ENCODE measurements around the gene FAM200C. TPM values are rescaled to one million over a fixed set of nuclear protein-coding genes. Genes with fewer than 3 reads are reported as not detected.

FAM200C gene
- polyA plus RNA-seq, 12 donors = 6.1 to 16.3 (median 10.8) TPM; not detected in 1

DNA sequence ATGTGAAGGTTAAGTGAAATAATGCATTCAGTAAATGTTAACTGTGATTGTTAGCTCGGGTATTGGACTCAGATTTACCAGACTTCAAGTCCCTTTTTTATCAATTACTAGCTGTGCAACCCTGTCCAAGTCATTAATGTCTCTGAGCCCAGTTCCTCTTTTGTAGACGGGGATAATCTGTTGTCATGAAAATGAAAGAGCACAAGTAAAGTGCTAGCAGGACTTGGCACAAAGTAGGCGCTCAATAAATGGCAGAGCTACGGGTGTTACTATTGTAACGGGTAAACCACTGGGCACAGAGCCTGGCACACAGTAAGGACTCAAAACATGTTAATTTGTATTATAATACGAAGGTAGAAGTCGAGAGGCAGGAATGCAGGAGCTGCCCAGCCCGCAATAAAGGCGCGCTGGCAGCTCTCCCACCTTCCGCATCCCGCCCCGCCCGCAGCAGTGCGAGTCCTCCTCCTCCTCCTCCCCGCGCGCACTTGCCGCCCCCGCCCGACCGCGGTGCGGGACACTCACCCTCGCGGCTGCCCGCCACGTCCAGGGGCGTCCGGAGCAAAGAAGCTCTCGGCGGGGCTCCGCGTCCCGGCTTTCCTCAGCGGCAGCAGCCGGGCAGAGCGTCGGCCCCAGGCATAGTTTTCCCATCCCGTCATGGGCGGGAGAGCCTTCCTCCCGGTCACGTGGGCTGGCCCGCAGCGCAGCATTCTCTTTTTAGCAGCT lies 29.7 kb downstream of the FAM200C start, which contains the start of gene C1QTNF2:
TSS of gene C1QTNF2 (minus strand) at position 637 of the 723 bp plus-strand sequence. CDS start 15,615 bp downstream, outside the sequence.
- DNase-seq = peak; percentile 90

DNA sequence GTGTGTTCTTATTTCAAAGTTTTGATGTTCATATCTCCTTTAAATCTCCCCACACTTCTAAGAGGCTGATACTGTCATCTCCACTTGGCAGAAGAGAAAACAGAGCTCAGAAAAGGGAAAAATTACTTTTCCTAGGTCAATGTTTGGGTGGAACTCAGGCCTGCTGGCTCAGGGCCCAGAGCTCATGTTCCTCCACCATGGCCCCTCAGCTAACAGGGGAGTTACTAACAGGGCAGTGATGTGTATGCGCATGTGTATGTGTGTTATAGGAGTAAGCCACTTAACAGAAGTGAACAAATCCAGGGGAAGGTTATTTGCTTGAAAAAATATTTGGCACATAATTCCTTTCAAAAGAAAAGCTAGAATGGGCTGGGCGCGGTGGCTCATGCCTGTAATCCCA lies 32.0 kb downstream of the FAM200C start:
- DNase-seq = no peak

DNA sequence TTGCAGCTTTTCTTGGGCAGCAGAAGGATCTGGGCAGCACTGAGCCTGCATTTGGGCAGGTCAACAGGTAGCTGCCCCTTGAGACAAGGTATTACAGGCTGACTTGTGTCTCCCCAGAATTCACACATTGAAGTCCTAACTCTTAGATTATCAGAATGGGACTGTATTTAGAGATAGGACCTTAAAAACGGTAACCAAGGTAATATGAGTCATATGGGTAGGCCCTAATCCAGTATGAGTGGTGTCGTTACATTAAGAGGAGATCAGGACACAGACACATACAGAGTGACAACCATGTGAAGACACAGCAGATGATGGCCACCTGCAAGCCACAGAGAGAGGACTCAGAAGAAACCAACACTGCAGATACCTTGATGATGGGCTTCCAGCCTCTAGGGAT lies 32.6 kb downstream of the FAM200C start:
- DNase-seq = no peak

DNA sequence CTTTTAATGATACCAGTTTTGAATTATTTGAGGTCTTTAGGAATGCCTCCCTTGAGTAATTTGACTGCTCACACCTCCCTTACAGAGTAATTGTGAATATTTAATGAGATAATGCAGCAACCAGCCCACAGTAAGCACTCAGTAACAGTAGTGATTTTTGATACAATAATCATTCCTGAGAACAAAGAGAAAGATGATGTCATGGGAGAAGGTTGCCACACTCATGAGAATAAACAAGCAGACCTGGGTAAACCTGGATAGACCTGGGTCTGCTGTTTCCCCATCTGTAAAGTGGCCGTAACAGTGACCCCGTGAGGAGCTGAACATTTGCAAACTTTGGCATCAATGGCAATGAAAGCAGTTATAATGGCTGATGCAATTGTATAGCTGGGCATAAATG lies 33.6 kb downstream of the FAM200C start:
- DNase-seq = no peak

DNA sequence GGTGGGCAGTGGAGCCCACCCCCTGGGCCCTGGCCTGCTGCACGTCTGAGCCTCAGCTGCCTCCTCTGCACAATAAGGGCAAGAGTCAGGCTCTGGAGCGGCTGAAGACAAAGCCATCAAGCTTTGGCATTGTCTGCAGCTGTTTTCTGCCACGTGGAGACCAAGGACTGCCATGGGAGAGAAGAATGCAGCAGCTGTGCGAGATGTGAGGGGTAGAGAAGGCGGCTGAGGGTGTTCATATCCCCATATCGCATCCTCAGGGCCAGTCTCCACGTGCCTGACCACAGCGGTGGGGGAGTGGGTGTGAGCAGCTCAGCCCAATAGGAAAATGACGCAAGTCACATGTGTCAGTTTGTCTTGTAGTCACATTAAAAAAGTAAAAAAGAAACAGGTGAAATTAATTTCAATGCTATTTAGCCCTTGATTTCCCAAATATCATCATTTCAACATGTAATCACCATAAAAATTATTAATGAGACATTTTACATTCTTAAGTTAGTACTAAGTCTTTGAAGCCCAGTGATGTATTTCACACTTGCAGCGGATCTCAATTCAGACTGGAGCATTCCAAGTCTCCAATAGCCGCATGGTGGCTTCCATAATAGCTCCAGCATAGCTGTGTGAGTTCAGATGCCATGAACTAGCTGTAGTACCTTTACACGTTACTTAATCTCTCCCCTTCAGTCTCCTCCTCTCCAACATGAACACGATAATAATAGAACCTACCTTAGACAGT lies 36.0 kb downstream of the FAM200C start:
- no peak for DNase-seq

DNA sequence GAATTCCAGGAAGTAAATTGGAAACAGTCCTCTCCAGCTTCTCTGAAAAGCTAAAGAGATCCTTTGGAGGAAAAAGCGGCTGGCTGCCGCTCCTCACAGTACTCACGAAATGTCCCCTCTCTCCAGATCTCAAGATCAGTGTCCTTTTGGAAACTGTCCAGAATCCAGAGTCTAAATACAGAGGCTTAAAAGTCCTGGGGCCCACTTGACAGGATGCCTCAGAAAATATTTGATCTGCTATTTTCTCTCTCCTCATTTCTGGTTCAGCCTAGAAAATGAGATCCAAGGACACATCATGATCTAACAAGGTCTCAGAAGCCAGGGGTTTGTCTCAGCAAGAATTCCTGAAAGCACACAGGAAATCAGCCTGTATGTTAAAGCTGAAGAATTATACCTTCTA lies 36.6 kb downstream of the FAM200C start:
- DNase-seq = peak; percentile 83

DNA sequence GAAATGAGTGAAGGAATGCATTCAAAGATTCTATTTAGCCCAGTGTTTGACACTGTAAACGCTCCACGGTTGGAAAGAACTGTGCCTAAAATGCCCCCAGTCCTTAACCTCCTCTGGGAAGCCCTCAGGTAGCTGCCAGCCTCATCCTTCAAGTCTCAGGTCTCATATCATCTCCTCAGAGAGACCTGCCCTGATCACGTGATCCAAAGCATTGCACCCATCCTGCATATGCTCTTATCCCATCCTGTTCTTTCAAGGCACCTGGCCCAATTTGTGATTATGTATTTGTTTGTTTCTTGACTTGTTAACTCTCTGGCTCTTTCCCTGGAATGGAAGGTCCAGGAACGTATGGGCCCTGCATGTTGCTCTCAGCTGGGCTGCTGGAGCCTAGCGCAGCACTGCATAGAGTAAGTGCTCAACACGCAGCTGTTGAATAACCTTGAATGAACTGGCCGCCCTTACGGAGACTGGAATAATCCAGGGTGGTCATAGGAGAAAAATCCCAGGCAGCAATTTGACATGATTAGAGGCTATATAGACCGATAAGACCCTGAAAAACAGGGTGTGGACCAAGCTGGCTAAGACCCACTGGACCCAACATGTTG lies 38.1 kb downstream of the FAM200C start:
- DNase-seq = no peak

DNA sequence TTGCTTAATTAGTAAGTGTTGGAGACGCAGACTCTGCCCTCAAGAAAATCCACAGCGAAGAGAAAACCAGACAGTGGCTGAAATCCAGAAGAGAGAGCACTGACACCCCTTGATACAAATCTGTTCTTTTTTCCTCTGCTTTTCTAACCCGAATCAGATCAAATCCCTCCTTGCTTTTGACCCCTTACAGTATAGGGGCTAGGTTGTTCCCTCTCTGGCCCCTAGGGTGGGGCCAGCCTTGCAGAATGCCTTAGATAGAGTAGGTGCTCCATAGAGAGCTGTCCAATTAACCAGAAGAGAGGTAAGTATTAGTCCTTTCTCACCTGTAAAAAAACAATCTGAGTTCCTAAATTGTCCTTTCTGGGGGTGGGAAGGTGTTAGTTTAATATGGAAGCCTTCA lies 39.5 kb downstream of the FAM200C start:
- no peak for DNase-seq

DNA sequence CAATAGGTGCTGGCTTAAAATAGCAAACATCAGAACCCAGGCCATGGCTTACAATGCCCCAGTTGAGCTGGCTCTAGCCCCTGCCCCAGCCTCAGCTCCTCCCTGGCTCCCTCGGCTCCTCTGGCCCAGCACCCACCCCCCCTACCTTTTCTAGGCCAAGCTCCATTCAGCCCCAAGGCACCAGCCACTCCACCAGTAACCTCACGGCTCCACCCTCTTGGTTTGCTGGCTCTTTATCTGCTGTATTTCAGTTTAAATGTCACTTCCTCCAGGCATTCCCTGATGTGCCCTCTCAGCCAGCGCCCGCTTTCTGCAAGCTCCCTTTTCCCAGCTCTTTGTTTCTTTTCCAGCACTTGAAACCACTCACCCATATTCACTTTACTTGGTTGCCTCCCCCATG lies 40.0 kb downstream of the FAM200C start:
- no peak for DNase-seq

DNA sequence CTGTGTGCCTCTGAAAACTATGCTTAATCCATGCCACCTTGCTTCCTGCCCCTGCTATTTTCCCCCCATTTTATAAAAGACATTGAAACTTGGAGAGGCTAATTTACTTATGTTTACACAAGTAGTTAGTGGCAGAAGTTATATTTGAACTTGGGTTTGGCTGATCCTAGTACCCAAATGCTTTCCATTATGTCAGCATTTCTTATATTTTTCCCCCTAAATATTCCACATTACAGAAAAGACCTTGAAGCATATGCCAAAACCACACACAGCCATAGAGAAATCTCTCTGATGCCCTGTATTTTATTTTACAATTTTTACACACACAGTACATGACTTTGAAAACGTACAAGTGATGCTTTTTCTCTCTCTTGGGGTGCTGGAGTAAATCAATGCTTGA lies 40.6 kb downstream of the FAM200C start:
- no peak for DNase-seq

DNA sequence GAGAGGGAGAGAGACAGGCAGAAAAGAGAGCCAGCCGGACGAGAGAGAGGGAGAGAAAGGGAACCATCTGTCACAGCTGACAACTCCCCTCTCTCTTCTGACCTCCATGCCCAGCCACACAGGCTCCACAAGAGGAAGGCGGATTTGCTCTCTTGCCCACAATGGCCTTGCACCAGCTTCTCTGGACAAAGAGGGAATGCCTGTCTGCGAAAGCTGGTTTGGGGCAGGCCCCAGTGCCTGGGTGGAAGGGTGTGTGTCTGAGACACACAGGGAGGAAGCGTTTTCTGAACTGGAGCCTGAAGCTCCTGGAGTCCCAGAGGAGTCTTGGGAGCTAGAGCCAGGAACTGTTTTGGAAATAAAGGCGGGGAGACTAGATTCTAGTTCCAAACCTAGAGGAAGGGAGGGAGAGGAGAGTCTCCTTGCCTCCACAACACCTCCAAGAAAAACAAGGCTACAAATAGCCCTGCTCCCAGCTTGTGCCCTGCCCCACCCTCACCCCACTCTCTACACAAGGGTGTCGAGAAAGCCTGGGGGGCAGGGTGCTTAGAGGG lies 41.9 kb downstream of the FAM200C start:
- peak; percentile 93 for DNase-seq

DNA sequence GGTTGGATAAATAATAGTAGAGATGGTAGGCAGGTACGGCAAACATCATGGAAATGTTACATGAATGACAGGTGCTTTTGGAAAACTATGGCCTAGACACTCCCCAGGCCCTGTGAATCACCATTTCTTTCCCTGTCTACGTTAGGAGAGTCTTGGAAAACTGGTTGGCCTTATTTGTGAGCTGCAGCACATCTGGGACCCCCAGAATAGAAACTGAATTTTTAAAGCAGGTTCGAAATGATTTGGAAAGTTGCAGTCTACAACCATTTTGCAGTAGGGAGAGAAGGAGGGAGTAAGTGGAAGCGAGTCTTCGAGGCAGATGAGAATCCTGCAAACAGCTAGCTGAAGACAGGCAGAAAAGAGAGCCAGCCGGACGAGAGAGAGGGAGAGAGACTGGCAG lies 42.5 kb downstream of the FAM200C start:
- DNase-seq = no peak

DNA sequence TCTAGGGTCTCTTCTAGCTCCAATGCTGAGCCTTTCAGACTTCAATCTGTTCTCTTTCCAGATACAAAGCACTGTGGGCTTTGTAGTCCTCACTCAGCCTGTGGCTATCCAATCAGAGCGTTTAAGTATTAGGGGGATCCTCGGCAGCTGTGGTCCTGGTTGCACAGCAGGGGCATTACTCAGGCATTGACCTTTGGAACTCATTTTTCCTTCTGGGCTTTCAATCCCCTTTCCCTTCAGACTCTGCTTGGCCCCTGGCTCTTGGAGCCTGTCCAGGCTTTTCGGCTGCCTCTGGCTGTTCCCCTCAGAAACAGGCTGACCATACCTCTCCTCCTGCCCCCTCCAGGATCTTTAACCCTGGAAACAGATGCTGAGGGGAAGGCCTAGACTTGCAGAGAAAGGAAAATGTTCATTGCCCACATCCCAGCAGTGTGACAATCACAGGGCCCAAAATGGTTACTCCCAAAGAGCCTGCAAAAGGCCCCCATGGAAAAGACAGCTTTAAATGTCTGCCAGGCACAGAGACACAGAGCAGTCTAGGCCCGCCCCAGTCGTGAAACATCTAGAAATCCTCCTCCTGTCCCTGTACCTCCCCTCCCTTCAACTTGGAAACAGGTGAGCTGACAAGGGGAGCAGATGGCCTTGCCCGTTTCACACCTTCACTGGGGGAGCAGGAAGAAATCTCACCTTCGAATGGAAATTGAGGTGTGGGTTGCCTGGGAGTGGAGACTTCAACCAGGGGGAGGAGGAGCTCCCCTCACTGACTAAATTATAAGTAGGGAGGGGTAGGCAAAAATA lies 43.1 kb downstream of the FAM200C start:
- DNase-seq = no peak

DNA sequence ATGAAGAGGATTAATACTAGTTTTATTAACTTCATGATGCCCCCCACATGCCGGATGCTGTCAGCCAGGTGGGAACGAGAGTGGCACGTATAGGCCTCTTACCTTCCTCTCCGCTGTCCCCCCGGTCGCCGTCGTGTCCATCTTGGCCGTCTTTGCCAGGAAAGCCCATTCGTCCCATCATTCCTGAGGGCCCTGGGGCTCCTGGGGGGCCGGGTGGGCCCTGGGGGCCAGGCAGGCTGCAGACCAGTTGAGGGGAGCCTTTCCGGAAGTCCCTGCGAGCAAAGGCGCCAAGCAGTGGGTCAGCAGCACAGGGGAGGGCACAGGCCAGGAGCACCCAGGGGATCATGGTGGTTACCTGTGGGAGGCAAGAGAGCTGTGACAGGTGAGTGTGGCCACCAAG lies 45.2 kb downstream of the FAM200C start:
- no peak for DNase-seq

DNA sequence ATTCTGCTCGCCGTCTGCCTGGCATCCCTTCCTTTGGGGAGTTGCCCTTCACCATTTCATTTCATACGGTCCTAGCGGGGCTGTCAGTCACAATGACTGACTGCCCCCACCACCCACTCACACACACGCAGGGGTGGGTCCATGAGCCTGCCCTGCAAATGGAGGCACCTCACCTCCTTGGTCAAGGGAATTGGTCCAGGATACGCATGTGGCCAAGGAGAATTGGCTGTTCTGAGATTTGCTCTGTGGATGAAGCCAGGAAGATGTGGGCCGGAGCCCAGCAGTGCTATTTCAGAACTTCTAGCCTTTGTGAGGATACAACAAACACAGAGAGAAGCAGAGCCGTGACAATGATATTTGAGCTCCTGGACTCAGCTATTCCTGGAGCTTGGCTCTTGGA lies 46.5 kb downstream of the FAM200C start:
- no peak for DNase-seq

DNA sequence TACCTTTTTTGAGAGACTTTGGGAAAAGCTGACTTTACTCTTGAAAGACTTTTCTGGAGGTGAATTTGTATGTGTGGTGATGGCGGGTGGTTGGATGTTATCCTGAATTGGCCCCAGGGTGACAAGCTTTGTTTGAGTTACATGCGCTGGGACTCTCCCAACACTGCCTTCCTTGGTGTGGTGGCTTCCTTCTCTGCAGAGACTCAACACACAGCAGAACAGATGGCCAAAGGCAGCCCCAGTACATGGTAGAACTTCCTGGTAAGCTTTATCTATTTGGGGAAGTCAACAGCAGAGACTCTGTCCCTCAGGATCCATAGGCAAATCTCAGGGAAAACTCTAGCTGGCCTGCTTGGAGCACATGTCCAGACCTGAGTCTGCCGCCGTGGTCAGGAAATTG lies 47.5 kb downstream of the FAM200C start:
- DNase-seq = no peak

DNA sequence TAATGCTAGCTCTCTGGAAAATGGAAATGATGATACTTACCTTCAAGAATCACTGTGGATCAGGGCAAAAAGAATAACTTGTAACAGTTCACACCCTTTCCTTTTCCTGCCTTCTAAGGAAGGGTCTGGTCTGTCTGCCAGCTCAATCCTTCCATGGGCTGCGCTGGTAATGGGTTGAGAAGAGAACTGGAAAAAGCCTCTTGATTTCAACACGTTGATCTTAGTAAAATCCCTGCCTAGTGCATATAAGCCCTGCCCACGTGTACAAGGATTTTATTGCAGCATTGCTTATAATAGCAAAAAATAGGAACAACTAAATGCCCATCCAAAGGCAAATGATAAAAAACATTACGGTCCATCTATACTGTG lies 49.9 kb downstream of the FAM200C start:
- DNase-seq = no peak

DNA sequence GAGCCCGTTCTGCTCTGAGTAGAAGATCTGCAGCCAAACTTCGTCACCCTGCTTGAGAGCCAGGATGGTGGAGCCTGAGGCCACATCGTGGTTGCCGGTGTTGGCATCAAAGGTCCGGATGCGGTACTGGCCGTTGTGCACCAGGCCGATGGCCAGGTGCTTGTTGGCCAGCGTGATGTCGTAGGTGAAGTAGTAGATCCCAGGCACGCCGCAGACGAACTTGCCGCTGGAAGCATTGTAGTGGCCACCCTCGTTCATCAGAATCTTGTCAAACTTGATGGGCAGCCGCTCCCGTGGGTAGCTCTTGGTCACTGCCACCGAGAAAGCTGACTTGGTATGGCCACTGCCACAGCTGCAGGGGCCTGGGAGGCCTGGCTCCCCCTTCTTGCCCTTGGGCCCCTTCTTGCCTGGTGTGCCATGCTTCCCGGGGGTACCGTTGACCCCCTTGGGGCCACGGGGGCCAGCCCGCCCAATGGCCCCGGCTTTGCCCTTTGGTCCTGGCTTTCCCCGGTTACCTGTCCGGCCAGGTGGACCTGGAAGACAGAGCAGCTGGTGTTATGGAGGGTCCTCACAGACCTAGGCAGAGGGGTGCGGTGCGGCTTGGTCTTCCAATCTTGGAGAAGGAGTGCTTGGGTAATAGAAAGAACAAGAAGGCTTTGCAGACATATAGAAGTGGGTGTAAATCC lies 50.5 kb downstream of the FAM200C start:
- no peak for DNase-seq

DNA sequence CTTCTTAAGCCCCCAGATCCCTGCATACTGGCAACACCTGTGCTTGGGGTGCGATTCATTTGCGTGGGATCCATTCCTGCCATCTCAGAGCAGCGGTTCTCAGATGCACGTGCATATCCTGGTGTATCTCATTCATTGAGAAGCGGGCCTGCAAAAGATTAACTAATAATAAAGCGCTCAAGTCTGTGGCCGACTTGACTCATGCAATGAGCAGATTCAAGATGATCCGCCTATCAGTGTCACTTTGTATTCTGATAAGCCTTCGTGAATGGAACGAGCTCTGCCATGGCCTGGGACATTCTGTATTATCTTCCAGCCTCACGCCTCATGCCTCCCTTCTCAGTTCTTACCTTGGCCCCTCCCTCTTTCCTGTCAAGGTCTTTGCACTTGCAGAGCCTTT lies 51.8 kb downstream of the FAM200C start:
- no peak for DNase-seq

DNA sequence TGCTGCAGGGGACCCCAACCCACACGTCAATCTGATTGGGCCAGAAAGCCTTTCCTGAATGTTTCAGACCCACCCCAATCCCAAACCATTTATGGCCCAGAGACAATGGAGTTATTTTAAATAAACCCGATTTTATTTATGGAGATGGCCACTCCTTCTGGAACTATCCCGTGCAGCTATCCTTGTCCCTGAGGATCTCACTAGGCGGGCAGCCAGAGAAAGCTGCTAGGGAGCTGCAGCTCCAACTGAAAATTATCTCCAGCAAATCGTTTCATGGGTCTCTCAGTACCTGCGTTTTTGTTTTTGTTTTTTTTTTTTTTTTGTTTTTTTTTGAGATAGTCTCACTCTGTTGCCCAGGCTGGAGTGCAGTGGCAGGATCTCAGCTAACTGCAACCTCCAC lies 52.4 kb downstream of the FAM200C start:
- peak; percentile 79 for DNase-seq

Data from muscle of arm (tissue), 12 donors.